Naive thymus-derived CD4-positive, alpha-beta T cell (primary cell): ENCODE results near the gene CDYL. TPM values are rescaled to one million over a fixed set of nuclear protein-coding genes. Genes with fewer than 3 reads are reported as not detected.

Experiments
- ATAC-seq: fragments of 150-1000 bp; cut with Tn5 transposase; 2 replicates; pipeline ENCODE4 v1.10.0; 2021; ENCODE audit warnings: mild to moderate bottlenecking, moderate library complexity
- CTCF ChIA-PET: fragments of 350-600 bp; sonication (Branson Sonifier 250); formaldehyde crosslinking; loops from one replicate; lab custom pipeline; 2021; ENCODE audit warnings: antibody characterized with exemption; lab: Charles Lee
- POLR2A ChIA-PET: fragments of 350-600 bp; sonication (Branson Sonifier 250); formaldehyde crosslinking; loops from one replicate; lab custom pipeline; 2021; ENCODE audit warnings: antibody characterized with exemption, inconsistent platforms; lab: Charles Lee
- DNase-seq, 9 donors: peaks; one replicate each; pipeline versions ENCODE4 v3.0.0 to v3.0.0-alpha.2; 2020 to 2022; ENCODE audit warnings: mixed read lengths in 1 of 9
- H3K27ac ChIP-seq: one replicate; pipeline ENCODE4 v1.7.0; 2013; ENCODE audit warnings: mild to moderate bottlenecking, low read depth, low read length, moderate library complexity
- H3K27me3 ChIP-seq, 2 donors: one replicate each; pipeline ENCODE4 v1.7.0; 2013; ENCODE audit warnings: low read length in 2 of 2, mild to moderate bottlenecking in 2 of 2, moderate library complexity in 2 of 2; ENCODE audit not compliant: control insufficient read depth in 2 of 2, insufficient read depth in 2 of 2
- H3K36me3 ChIP-seq, 3 experiments: 1 replicate in 2 of 3; 2 replicates in 1 of 3; pipeline ENCODE4 v1.7.0; 2013; ENCODE audit warnings: low read length in 3 of 3, mild to moderate bottlenecking in 3 of 3, moderate library complexity in 1 of 3; ENCODE audit not compliant: insufficient read depth in 3 of 3, control insufficient read depth in 2 of 3
- H3K4me1 ChIP-seq, 2 donors: one replicate each; pipeline ENCODE4 v1.7.0; 2013; ENCODE audit warnings: low read length in 2 of 2, mild to moderate bottlenecking in 2 of 2, moderate library complexity in 1 of 2; ENCODE audit not compliant: control insufficient read depth in 2 of 2, insufficient read depth in 2 of 2
- H3K4me3 ChIP-seq: 2 replicates; pipeline ENCODE4 v1.7.0; 2013; ENCODE audit warnings: mild to moderate bottlenecking, low read length
- H3K9me3 ChIP-seq, 3 experiments: 1 replicate in 2 of 3; 2 replicates in 1 of 3; pipeline ENCODE4 v1.7.0; 2013; ENCODE audit warnings: low read length in 3 of 3; ENCODE audit not compliant: control insufficient read depth in 2 of 3
- H3K27ac Mint-ChIP-seq, 9 donors: one replicate each; pipeline ENCODE4 v1.8.0; 2020 to 2022; ENCODE audit warnings: mixed read lengths in 9 of 9, mild to moderate bottlenecking in 8 of 9, moderate library complexity in 5 of 9, inconsistent platforms in 2 of 9
- H3K27me3 Mint-ChIP-seq, 5 donors: one replicate each; pipeline ENCODE4 v1.8.0; 2021 to 2022; ENCODE audit warnings: mixed read lengths in 5 of 5, mild to moderate bottlenecking in 1 of 5
- H3K36me3 Mint-ChIP-seq, 5 donors: one replicate each; pipeline ENCODE4 v1.8.0; 2020 to 2022; ENCODE audit warnings: mixed read lengths in 5 of 5, mild to moderate bottlenecking in 3 of 5, inconsistent platforms in 1 of 5
- H3K4me1 Mint-ChIP-seq, 7 donors: one replicate each; pipeline ENCODE4 v1.8.0; 2020 to 2022; ENCODE audit warnings: mixed read lengths in 7 of 7, mild to moderate bottlenecking in 3 of 7, inconsistent platforms in 1 of 7
- H3K4me3 Mint-ChIP-seq, 10 donors: one replicate each; pipeline ENCODE4 v1.8.0; 2020 to 2022; ENCODE audit warnings: mild to moderate bottlenecking in 10 of 10, mixed read lengths in 10 of 10, moderate library complexity in 6 of 10, inconsistent platforms in 2 of 10
- H3K9me3 Mint-ChIP-seq, 11 donors: one replicate each; pipeline ENCODE4 v1.8.0; 2020 to 2022; ENCODE audit warnings: mixed read lengths in 11 of 11, mild to moderate bottlenecking in 4 of 11, inconsistent platforms in 1 of 11, moderate library complexity in 1 of 11
- intact Hi-C, 2 donors: fragments of 100-400 bp; cut with micrococcal nuclease; formaldehyde crosslinking; loops; one replicate each; pipeline ENCODE4 v1.15.1; 2023
- polyA plus RNA-seq, 2 donors: library from polyadenylated mRNA; unstranded; fragments of 300-500 nt; fragmentation: Illumina TruSeq; gene quantifications; one replicate each; pipeline ENCODE4 v1.2.3, GENCODE V29; 2021
- total RNA-seq, 6 experiments: library from RNA in 5 of 6; stranded (reverse) in 5 of 6; gene quantifications; 1 replicate in 5 of 6; 2 replicates in 1 of 6; pipeline ENCODE4 v1.2.3 and lab custom pipeline; 2021 to 2026

CDYL gene
- total and polyA plus RNA-seq, 7 experiments from 2014 or later: 3.6 to 43.3 (median 32.3) TPM

GRCh38 chr6:4891141-4891540 is 114.9 kb downstream of the CDYL start:
- H3K4me3 ChIP-seq: no peak overlapping the region
- H3K27ac ChIP-seq: no peak overlapping the region
- no peaks in the 10 kb centered on the region for H3K27me3 Mint-ChIP-seq
- CTCF ChIA-PET: no interaction called here
- no peak overlapping the region for H3K27ac Mint-ChIP-seq
- DNase-seq: no peak
- no peaks in the 10 kb centered on the region for H3K27me3 ChIP-seq
- H3K4me3 Mint-ChIP-seq: no peak overlapping the region
- H3K36me3 Mint-ChIP-seq: peaks cover 7 to 60% (median 40%) of the 10 kb centered on the region in 5 donors
- intact Hi-C loops: no loop called here
- H3K4me1 ChIP-seq: no peaks in the 10 kb centered on the region
- no peak for ATAC-seq
- peaks cover 0 to 32% (median 0%) of the 10 kb centered on the region in 3 experiments for H3K36me3 ChIP-seq
- POLR2A ChIA-PET: no interaction called here
- H3K4me1 Mint-ChIP-seq: peaks cover 0 to 39% (median 35%) of the 10 kb centered on the region in 7 donors
- H3K9me3 Mint-ChIP-seq: peaks cover 0 to 5% (median 0%) of the 10 kb centered on the region in 11 donors
- no peaks in the 10 kb centered on the region for H3K9me3 ChIP-seq

- Histone ChIP-seq H3K4me1 (no peaks in the 10 kb centered on the region), H3K9me3 (no peaks in the 10 kb centered on the region), H3K36me3 (peaks cover 0 to 40% (median 5%) of the 10 kb centered on the region in 3 experiments), H3K4me3 (no peak overlapping the region), H3K27ac (no peak overlapping the region), H3K27me3 (no peaks in the 10 kb centered on the region)
- H3K27ac Mint-ChIP-seq: no peak overlapping the region
- no peak for ATAC-seq
- CTCF ChIA-PET: no interaction called here
- intact Hi-C loops: no loop called here
- no peaks in the 10 kb centered on the region for H3K27me3 Mint-ChIP-seq
- POLR2A ChIA-PET: no interaction called here
- peaks cover 0 to 22% (median 18%) of the 10 kb centered on the region in 7 donors for H3K4me1 Mint-ChIP-seq
- DNase-seq: no peak
- no peak overlapping the region for H3K4me3 Mint-ChIP-seq
- peaks cover 15 to 75% (median 54%) of the 10 kb centered on the region in 5 donors for H3K36me3 Mint-ChIP-seq
- H3K9me3 Mint-ChIP-seq: peaks cover 0 to 8% (median 2%) of the 10 kb centered on the region in 11 donors
These were observed 116.7 kb downstream of the CDYL start for GRCh38 chr6:4892785-4893485.

DNA sequence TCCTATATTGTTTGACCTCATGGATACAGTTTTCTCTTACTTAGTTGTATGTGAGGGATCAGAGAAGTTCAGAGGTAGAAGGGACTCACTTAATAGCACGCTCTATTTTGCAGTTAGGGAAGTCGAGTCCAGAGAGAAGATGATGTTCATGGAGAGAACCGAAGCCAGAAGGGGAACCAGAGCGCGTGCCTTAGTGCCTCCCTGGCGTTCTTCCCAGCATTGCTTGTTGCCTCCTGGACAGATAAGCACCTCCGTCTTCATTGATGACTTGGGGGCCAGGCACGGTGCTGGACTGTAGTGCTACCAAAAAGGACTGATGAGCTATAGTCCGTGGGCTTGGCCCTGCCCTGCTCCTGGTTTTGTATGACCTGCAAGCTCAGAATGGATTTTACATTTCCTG is 117.8 kb downstream of the CDYL start:
- H3K9me3 Mint-ChIP-seq: peaks cover 0 to 17% (median 4%) of the 10 kb centered on the region in 11 donors
- peaks cover 0 to 12% (median 10%) of the 10 kb centered on the region in 7 donors for H3K4me1 Mint-ChIP-seq
- no peaks in the 10 kb centered on the region for H3K4me1 ChIP-seq
- no peak overlapping the region for H3K27ac Mint-ChIP-seq
- H3K27me3 ChIP-seq: no peaks in the 10 kb centered on the region
- DNase-seq: no peak
- intact Hi-C loops: no loop called here
- no peak overlapping the region for H3K4me3 ChIP-seq
- no peak overlapping the region for H3K27ac ChIP-seq
- H3K36me3 Mint-ChIP-seq: peaks cover 21 to 83% (median 65%) of the 10 kb centered on the region in 5 donors
- ATAC-seq: no peak
- peaks cover 0 to 8% (median 0%) of the 10 kb centered on the region in 3 experiments for H3K9me3 ChIP-seq
- peaks cover 0 to 48% (median 5%) of the 10 kb centered on the region in 3 experiments for H3K36me3 ChIP-seq
- ChIA-PET POLR2A (no interaction called here), CTCF (interaction anchor here (0.6 kb wide), 1 partner anchor 25 kb away, joined by 5 read pairs; no protein-coding TSS in a partner anchor)
- H3K4me3 Mint-ChIP-seq: no peak overlapping the region
- H3K27me3 Mint-ChIP-seq: no peaks in the 10 kb centered on the region

DNA sequence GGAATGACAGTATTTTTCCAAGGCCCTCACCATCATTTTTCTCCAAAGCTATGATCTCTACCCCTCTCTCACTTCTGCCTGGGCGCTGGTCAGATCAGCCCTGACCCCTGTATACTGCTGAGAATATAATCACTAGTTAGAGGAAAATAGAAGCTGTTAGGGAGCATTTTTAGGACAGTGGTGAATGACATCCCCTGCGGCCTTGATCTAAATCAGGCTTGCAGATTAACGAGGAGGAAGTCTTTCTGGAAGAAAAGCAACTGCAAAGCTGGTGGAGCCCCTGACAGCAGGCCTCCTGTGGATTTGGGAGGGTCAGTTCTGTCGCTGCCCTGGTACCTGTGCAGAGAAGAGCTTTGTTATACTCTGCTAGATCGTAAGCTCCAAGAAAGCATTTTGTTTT is 119.8 kb downstream of the CDYL start:
- ChIA-PET CTCF (no interaction called here), POLR2A (no interaction called here)
- H3K36me3 ChIP-seq: peaks cover 0 to 51% (median 5%) of the 10 kb centered on the region in 3 experiments
- Mint-ChIP-seq H3K4me1 (peaks cover 0 to 11% (median 0%) of the 10 kb centered on the region in 7 donors), H3K27me3 (no peaks in the 10 kb centered on the region), H3K4me3 (no peak overlapping the region), H3K9me3 (peaks cover 0 to 26% (median 9%) of the 10 kb centered on the region in 11 donors), H3K36me3 (peaks cover 28 to 87% (median 76%) of the 10 kb centered on the region in 5 donors), H3K27ac (no peak overlapping the region)
- H3K27me3 ChIP-seq: no peaks in the 10 kb centered on the region
- H3K4me1 ChIP-seq: no peaks in the 10 kb centered on the region
- no peak overlapping the region for H3K4me3 ChIP-seq
- H3K9me3 ChIP-seq: peaks cover 0 to 8% (median 3%) of the 10 kb centered on the region in 3 experiments
- H3K27ac ChIP-seq: no peak overlapping the region
- DNase-seq (no peak), ATAC-seq (no peak)
- intact Hi-C loops: no loop called here

GRCh38 chr6:4896401-4896800 is 120.2 kb downstream of the CDYL start:
- no peak overlapping the region for H3K27ac ChIP-seq
- Mint-ChIP-seq H3K4me1 (peaks cover 0 to 10% (median under 1%) of the 10 kb centered on the region in 7 donors), H3K27ac (no peak overlapping the region), H3K9me3 (peaks cover 0 to 26% (median 9%) of the 10 kb centered on the region in 11 donors), H3K36me3 (peaks cover 26 to 87% (median 78%) of the 10 kb centered on the region in 5 donors), H3K27me3 (no peaks in the 10 kb centered on the region), H3K4me3 (no peak overlapping the region)
- peaks cover 0 to 54% (median 5%) of the 10 kb centered on the region in 3 experiments for H3K36me3 ChIP-seq
- no peaks in the 10 kb centered on the region for H3K4me1 ChIP-seq
- no peak for ATAC-seq
- DNase-seq: no peak
- no peaks in the 10 kb centered on the region for H3K27me3 ChIP-seq
- CTCF ChIA-PET: no interaction called here
- intact Hi-C loops: no loop called here
- no peak overlapping the region for H3K4me3 ChIP-seq
- POLR2A ChIA-PET: no interaction called here
- peaks cover 0 to 8% (median 3%) of the 10 kb centered on the region in 3 experiments for H3K9me3 ChIP-seq

DNA sequence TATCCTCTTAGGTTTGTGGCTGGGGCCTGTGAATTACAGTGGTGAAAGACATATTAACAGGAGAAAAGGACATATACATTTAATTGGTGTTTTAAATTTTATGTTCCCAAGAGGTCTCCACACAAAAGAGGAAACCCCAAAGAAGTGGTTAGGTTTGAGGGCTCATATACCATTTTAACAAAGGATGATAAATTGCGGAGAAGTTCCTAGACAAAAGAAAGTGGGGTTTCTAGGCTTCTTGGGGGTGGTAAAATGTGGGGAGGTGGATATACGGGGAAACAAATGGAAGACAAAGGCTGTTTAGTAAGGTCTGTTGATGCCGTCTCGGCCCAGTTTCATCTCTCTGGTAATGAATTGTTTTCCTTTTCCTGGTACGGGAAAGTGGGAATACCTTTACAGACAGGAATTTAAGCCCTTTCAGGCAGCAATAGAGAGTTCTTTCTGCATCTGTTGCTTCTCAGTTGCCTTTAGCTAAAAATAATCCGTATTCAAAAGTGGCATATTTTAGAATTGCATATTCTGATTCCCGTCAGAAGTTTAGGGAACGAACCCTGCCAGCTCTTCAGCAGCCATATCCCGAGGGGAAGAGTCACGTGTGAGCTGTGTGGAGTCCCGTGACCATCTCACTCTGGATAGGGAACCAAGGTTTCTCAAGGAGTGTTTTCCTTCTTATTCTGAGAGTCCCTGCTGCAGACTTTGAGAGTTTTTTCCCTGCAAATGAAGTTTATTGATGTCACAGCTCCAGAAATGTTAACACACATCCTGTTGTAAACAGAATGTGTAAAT is 123.2 kb downstream of the CDYL start:
- Mint-ChIP-seq H3K27ac (no peak overlapping the region), H3K4me1 (peaks cover 2 to 7% (median 4%) of the 10 kb centered on the region in 7 donors), H3K9me3 (peaks cover 0 to 26% (median 9%) of the 10 kb centered on the region in 11 donors), H3K36me3 (peaks cover 13 to 74% (median 63%) of the 10 kb centered on the region in 5 donors), H3K27me3 (no peaks in the 10 kb centered on the region), H3K4me3 (no peak overlapping the region)
- ATAC-seq: no peak
- no peak overlapping the region for H3K4me3 ChIP-seq
- CTCF ChIA-PET: no interaction called here
- POLR2A ChIA-PET: no interaction called here
- peaks cover 0 to 8% (median 3%) of the 10 kb centered on the region in 3 experiments for H3K9me3 ChIP-seq
- peaks cover 0 to 30% (median 5%) of the 10 kb centered on the region in 3 experiments for H3K36me3 ChIP-seq
- H3K27ac ChIP-seq: no peak overlapping the region
- H3K27me3 ChIP-seq: no peaks in the 10 kb centered on the region
- intact Hi-C loops: no loop called here
- no peaks in the 10 kb centered on the region for H3K4me1 ChIP-seq
- DNase-seq: no peak
